Activated T-cell treated with anti-CD3 and anti-CD28 coated beads, Interleukin-2, amount 50 U/mL, for 4 hours (primary cell): Measurements from ENCODE around the gene MACROD2. TPM values are rescaled to one million over a fixed set of nuclear protein-coding genes. Genes with fewer than 3 reads are reported as not detected.
"Not testable (repeated sequence)": the region's sequence is repeated elsewhere in the genome, so short reads cannot be mapped to it uniquely, and the experiment has no call there.

ENCODE experiments used
- ATAC-seq, 2 donors: fragments of 200-7000 bp; cut with Tn5 transposase; one replicate each; pipeline ENCODE4 v1.10.0; 2021
- DNase-seq: peaks from one replicate; pipeline ENCODE4 v3.0.0-alpha.2; 2020
- H3K27me3 Mint-ChIP-seq: one replicate; pipeline ENCODE4 v1.8.0; 2021; ENCODE audit warnings: low read depth, mixed read lengths
- H3K36me3 Mint-ChIP-seq: one replicate; pipeline ENCODE4 v1.8.0; 2022; ENCODE audit warnings: mixed read lengths; ENCODE audit not compliant: insufficient read depth
- H3K4me1 Mint-ChIP-seq: one replicate; pipeline ENCODE4 v1.8.0; 2021; ENCODE audit warnings: low read depth, mixed read lengths
- H3K4me3 Mint-ChIP-seq: one replicate; pipeline ENCODE4 v1.8.0; 2021; ENCODE audit warnings: mild to moderate bottlenecking, moderate library complexity, mixed read lengths
- H3K9me3 Mint-ChIP-seq: one replicate; pipeline ENCODE4 v1.8.0; 2021; ENCODE audit warnings: mixed read lengths
- total RNA-seq, 3 donors: library from RNA; stranded (reverse); gene quantifications; one replicate each; pipeline ENCODE4 v1.2.1, GENCODE V29; 2021

The MACROD2 gene
- total RNA-seq, 3 donors from 2014 or later, result 0.10 TPM; not detected in 2

DNA sequence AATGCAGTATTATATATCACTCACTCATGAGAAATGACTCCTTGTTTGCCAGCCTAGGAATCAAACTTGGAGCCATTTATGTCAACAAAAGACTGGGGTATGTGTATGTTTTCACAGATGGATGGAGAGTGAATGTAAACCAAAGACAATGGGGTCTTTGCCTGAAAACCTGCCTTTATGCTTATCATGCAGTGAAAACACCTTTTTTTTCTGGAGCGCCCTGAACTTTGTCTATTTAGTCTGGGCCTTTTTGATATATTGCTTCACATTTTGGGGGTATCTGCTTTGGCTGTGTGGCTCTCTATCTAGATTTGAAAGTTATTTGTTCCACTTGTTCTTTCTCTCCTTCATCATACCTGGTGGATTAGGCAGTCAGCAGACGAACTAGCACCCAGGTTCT is 1190.6 kb downstream of the MACROD2 start:
- Mint-ChIP-seq H3K36me3 (no peaks in the 10 kb centered on the region), H3K9me3 (peaks cover 2% of the 10 kb centered on the region), H3K27me3 (no peaks in the 10 kb centered on the region), H3K4me1 (no peaks in the 10 kb centered on the region), H3K4me3 (no peak overlapping the region)
- ATAC-seq (no peak), DNase-seq (no peak)

DNA sequence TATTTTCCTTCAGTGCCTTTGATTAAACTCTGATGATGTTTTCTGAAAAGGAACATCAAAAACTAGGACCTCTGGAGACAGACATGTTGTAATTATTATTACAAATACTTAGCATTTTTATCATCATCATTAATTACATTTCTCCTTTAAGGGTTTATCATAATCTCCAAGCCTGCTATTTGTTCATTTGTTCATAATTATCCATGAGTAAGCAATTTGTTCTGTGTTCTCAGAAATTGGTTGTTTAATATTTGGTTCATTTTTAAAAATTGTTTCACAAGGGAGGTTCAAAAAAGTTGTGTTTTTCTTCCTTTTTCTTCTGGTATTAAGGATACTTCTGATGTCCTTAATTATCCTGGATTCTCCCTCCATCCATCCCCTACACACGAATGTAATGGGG is 1192.3 kb downstream of the MACROD2 start:
- ATAC-seq, result no peak

GRCh38 chr20:15188415-15188814 is 1193.1 kb downstream of the MACROD2 start:
- Mint-ChIP-seq H3K9me3 (peaks cover 3% of the 10 kb centered on the region), H3K4me3 (no peak overlapping the region), H3K4me1 (no peaks in the 10 kb centered on the region), H3K27me3 (no peaks in the 10 kb centered on the region), H3K36me3 (no peaks in the 10 kb centered on the region)
- DNase-seq (no peak), ATAC-seq (no peak)

More for the DNA sequence above, 1192.3 kb downstream of the MACROD2 start:
- DNase-seq, result no peak
- Mint-ChIP-seq H3K9me3 (peaks cover 5% of the 10 kb centered on the region), H3K4me3 (no peak overlapping the region), H3K36me3 (no peaks in the 10 kb centered on the region), H3K4me1 (no peaks in the 10 kb centered on the region), H3K27me3 (no peaks in the 10 kb centered on the region)

DNA sequence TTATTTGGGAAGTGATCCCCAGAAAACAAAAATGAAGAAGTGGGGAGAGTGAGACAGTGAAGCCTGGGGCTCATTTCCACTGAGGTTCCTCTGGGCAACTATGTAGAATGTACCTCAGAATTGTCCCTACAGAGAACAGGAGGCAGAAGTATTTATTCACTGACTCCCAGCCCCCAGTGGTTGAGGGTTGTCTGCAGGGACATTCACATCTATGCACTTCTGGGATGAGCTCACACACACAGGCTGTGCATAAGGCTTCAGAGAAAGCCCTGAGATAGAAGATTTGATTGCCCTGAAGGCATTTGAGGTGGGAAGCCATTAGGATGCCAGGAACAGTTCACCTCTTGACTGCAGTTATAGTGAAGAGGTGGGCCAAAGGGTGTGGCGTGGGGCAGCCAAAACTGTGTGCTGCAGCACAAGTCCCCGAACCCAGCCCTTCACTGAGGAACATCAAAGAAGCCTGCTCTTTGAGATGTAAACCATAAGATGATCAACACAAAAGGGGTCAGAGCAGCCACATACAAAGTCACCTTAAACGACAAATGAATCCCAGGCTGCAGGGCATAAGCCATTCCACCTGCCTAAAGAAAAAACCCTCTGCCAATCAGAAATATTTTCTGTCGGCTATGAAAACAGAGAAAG is 1195.9 kb downstream of the MACROD2 start:
- ATAC-seq (no peak), DNase-seq (no peak)
- Mint-ChIP-seq H3K4me1 (no peaks in the 10 kb centered on the region), H3K27me3 (no peaks in the 10 kb centered on the region), H3K9me3 (peaks cover 3% of the 10 kb centered on the region), H3K4me3 (no peak overlapping the region), H3K36me3 (no peaks in the 10 kb centered on the region)

GRCh38 chr20:15195378-15195777 is 1200.1 kb downstream of the MACROD2 start:
- DNase-seq (no peak), ATAC-seq (no peak)
- Mint-ChIP-seq H3K4me1 (no peaks in the 10 kb centered on the region), H3K36me3 (no peaks in the 10 kb centered on the region), H3K27me3 (no peaks in the 10 kb centered on the region), H3K4me3 (no peak overlapping the region), H3K9me3 (peaks cover 3% of the 10 kb centered on the region)

DNA sequence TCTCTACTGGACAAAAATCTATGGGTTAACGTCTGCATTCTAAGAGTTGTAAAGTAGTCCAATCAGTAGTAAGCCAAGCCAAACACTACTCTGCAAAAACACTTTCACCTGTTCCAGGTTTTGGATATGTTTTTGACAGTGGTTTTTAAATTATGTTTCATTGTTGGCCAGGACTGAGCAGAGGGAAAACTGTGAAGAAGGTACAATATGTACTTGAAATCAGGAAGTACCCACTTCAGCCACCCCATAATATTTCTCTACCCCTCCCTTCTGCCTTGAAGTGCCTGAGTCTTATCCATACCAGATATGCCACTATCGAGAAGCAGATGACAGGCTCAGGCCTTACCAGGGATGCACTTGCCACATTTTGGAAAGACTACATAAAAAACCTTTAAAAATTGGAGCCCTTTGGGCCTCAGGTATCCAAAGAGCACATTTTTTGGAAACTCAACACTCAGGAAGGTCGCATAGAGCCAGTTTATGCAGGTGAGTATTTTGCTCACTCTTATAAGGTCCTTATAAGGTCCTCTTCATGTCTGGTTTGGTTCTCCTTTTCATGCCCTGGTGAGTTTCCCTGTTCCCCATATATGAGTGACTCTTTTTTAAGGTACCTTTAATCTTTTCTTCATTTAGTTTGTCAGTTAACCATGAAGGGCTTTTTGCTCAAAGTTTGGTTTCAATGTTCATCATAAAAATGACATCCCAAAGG is 1201.4 kb downstream of the MACROD2 start:
- DNase-seq, result no peak
- Mint-ChIP-seq H3K9me3 (peaks cover 3% of the 10 kb centered on the region), H3K4me1 (no peaks in the 10 kb centered on the region), H3K36me3 (no peaks in the 10 kb centered on the region), H3K4me3 (no peak overlapping the region), H3K27me3 (no peaks in the 10 kb centered on the region)
- ATAC-seq, result no peak

- H3K27me3 Mint-ChIP-seq, H3K9me3 Mint-ChIP-seq, DNase-seq, H3K4me1 Mint-ChIP-seq, H3K4me3 Mint-ChIP-seq, ATAC-seq, H3K36me3 Mint-ChIP-seq: not testable (repeated sequence)
Observed at GRCh38 chr20:15198017-15198416, 1202.7 kb downstream of the MACROD2 start.

DNA sequence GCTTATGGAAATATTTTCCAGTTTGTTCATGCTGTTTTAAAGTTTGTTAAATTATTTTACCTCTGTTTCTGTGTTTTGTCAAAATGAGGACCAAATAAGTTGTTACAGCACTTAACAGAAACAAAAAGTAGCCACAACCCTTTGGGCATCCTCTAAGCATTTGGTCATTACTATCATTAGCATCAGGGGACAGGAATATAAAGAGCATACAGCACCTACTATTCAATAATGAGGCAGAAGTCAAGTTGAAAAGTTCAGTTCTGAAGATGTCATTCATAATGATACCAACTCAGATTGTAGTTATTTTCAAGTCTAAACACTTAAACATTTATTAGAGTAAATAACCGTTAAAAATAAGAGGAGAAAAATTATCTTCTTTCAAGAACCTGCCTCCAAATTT is 1204.4 kb downstream of the MACROD2 start:
- ATAC-seq (no peak), DNase-seq (no peak)
- no peaks in the 10 kb centered on the region for H3K4me1 Mint-ChIP-seq
- H3K36me3 Mint-ChIP-seq, result no peaks in the 10 kb centered on the region
- H3K9me3 Mint-ChIP-seq, result peaks cover 3% of the 10 kb centered on the region
- no peak overlapping the region for H3K4me3 Mint-ChIP-seq
- H3K27me3 Mint-ChIP-seq, result no peaks in the 10 kb centered on the region

DNA sequence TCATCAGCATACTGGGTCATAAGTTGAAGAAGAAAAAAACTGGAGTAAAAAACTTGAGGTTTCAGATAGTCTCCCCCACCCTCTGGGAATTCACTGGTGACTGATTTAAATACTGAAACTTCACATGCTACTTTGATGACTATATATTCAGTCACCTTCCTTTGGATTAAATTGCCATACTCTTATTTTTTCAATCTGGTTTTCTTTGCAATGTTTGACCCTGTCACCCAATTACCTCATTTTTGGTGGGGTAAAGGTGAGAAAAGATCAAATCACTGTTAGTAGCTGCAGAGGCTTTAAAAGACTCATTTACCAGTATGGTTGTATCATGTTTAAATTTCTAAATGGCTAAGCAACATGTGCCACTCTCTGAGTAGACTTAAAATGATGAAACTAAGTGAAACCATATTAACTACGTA is 1204.8 kb downstream of the MACROD2 start:
- Mint-ChIP-seq H3K9me3 (peaks cover 3% of the 10 kb centered on the region), H3K4me1 (no peaks in the 10 kb centered on the region), H3K4me3 (no peak overlapping the region), H3K36me3 (no peaks in the 10 kb centered on the region), H3K27me3 (no peaks in the 10 kb centered on the region)
- DNase-seq, result no peak
- peak; percentile 18 to 50 for ATAC-seq

GRCh38 chr20:15201602-15202001 is 1206.3 kb downstream of the MACROD2 start:
- Mint-ChIP-seq H3K4me1 (no peaks in the 10 kb centered on the region), H3K27me3 (no peaks in the 10 kb centered on the region), H3K9me3 (peaks cover 3% of the 10 kb centered on the region), H3K4me3 (no peak overlapping the region), H3K36me3 (no peaks in the 10 kb centered on the region)
- DNase-seq, result no peak
- ATAC-seq, result no peak

GRCh38 chr20:15204234-15204633 is 1208.9 kb downstream of the MACROD2 start:
- ATAC-seq, result no peak
- no peaks in the 10 kb centered on the region for H3K27me3 Mint-ChIP-seq
- DNase-seq, result no peak
- no peak overlapping the region for H3K4me3 Mint-ChIP-seq
- no peaks in the 10 kb centered on the region for H3K36me3 Mint-ChIP-seq
- H3K4me1 Mint-ChIP-seq, result no peaks in the 10 kb centered on the region
- peaks cover 12% of the 10 kb centered on the region for H3K9me3 Mint-ChIP-seq

- DNase-seq (no peak), ATAC-seq (no peak)
- Mint-ChIP-seq H3K36me3 (no peaks in the 10 kb centered on the region), H3K4me1 (no peaks in the 10 kb centered on the region), H3K27me3 (no peaks in the 10 kb centered on the region), H3K4me3 (no peak overlapping the region), H3K9me3 (peaks cover 12% of the 10 kb centered on the region)
Observed at GRCh38 chr20:15205028-15205427, 1209.7 kb downstream of the MACROD2 start.

GRCh38 chr20:15205719-15206118 is 1210.4 kb downstream of the MACROD2 start:
- H3K4me1 Mint-ChIP-seq, result no peaks in the 10 kb centered on the region
- DNase-seq (no peak), ATAC-seq (no peak)
- H3K4me3 Mint-ChIP-seq, result no peak overlapping the region
- H3K27me3 Mint-ChIP-seq, result no peaks in the 10 kb centered on the region
- H3K36me3 Mint-ChIP-seq, result no peaks in the 10 kb centered on the region
- H3K9me3 Mint-ChIP-seq, result peaks cover 16% of the 10 kb centered on the region

GRCh38 chr20:15209537-15209936 is 1214.2 kb downstream of the MACROD2 start:
- Mint-ChIP-seq H3K4me3 (no peak overlapping the region), H3K27me3 (no peaks in the 10 kb centered on the region), H3K9me3 (peaks cover 18% of the 10 kb centered on the region), H3K36me3 (no peaks in the 10 kb centered on the region), H3K4me1 (no peaks in the 10 kb centered on the region)
- ATAC-seq, result no peak
- no peak for DNase-seq

DNA sequence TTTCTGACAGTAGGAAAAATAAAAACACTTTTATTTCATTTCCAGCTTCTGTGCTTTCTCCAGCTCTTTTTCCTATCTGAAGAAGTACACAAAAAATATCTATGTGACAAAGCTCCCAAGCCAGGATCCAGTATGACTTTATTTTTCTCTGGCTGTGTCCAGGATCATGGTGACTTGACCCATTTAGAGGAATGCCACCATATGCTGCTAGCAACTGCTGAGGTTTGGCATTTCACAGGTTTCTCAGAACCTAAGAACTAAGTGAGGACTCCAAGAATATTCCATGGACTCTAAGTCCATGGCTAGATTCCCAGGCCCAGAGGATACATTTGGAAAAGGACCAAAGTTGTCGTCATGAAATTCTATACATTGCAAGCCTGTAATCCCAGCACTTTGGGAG is 1218.7 kb downstream of the MACROD2 start:
- ATAC-seq (no peak), DNase-seq (no peak)
- Mint-ChIP-seq H3K9me3 (peaks cover 14% of the 10 kb centered on the region), H3K4me1 (no peaks in the 10 kb centered on the region), H3K36me3 (no peaks in the 10 kb centered on the region), H3K27me3 (no peaks in the 10 kb centered on the region), H3K4me3 (no peak overlapping the region)
